SHP77 (cell line): Measurements from ENCODE around the gene GVQW3.

Experiments
- DNase-seq, 2 experiments: peaks; one replicate each; lab custom pipeline; 2025; lab: John Stamatoyannopoulos, UW

Gene GVQW3

DNA sequence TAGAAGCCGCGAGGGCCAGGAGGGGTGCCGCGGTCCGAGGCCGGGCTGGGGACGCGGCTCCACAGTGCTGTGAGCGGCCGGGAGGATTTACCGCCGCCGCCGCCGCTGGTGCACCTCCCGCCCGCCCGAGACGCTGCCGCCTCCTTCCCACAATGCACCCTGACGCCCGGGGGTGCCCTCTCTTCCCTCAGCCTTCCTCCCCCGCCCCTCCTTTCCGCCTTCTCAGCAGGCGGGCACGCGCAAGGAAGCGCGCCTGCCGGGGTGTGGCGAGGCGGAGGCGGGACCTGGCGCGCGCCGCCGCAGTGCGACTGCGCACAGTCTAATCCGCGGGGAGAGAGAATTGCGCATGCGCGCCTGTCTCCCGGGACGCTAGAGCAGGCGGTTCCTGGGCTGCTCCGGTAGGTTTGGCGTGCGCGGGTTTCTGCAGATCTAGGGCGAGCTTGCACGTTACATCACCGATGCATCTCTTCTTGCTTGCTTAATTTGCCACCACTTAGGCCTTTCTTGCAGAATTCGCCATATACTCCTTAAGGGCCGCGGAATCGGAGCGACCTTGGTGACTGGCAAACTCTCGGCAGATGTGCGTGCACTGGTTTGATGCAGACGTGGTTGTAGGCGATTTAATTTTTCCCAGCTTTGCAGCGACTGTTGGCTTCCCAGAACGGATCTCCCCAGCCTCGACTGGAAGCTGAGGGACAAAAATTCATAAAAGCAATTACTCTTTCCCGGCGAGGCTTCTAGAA is at the start of gene GVQW3, which contains the start of gene THAP12:
GVQW3 (plus strand) TSS at position 347 of the 743 bp plus-strand sequence. CDS start 506 bp downstream, outside the sequence.
THAP12 (minus strand) TSS at position 156 of the 743 bp plus-strand sequence. CDS start 296 bp downstream, outside the sequence.
- DNase-seq, result peak; percentile 98 to 99

DNA sequence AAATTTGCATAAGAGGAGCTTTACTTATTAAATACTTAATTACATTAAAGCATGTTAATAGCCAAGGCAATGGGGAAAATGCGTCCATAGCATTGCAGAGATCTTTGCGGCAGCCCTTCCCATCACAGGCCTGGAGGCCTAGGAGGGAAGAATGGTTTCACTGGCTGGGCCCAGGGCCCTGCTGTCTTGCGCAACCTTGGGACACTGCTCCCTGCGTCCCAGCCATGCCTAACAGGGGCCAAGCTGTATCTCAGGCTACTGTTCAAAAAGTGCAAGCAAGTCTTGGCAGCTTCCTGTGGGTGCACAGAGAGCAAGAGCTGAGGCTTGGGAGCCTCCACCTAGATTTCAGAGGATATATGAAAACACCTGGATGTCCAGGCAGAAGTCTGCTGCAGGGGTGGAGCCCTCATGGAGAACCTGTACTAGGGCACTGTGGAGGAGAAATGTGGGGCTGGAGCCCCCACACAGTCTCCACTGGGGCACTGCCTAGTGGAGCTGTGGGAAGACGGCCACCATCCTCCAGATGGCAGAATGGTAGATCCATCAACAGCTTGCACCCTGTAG is 46.2 kb upstream of the GVQW3 start:
- DNase-seq, result no peak

DNA sequence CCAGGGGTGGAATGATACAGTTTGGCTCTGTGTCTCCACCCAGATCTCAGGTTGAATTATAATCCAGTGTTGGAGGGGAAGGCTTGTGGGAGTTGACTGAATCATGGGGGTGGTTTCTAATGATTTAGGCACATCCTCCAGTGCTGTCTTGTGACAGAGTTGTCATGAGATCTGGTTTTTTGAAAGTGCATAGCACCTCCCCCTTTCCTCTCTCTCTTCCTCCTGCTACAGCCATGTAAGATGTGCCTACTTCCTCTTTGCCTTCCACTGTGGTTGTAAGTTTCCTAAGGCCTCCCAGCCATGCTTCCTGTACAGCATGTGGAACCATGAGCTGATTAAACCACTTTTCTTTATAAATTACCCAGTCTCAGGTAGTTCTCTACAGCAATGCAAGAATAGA is 45.3 kb upstream of the GVQW3 start:
- DNase-seq, result no peak

DNA sequence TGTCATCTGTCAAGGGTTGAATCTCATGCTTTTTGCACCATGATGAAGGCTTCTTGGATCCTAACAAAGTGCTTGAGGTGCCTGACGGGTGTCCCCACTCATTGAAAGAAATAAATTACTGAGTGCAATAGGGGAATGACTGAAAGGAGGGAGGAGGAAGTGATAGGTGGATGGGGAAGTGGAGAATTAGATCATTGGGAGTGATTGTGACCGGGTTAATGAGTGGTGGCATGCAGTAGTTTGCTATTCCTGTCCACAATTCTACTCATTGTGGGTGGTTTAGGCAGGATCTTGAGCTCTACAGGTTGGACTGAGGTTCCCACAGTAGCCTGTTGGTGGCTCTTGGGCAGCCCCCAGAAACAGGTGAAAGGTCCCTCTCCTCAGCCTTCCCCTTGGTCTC is 44.5 kb upstream of the GVQW3 start:
- DNase-seq, result no peak

DNA sequence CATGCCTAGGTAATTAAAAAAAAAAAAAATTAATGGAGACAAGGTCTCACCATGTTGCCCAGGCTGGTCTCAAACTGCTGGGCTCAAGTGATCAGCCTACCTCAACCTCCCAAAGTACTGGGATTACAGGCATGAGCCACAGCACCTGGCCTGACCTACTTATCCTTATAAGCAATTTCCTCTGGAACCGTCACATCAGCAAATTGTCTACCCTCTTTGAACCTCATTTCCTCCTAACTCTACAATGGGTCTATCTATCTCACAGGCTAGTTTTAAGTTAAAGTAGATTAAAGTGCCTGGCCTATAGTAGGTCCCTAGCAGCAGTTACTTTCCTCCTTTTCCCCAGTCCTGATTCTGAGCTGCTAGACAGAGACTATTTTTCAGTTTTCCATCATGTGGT is 43.7 kb upstream of the GVQW3 start:
- no peak for DNase-seq

DNA sequence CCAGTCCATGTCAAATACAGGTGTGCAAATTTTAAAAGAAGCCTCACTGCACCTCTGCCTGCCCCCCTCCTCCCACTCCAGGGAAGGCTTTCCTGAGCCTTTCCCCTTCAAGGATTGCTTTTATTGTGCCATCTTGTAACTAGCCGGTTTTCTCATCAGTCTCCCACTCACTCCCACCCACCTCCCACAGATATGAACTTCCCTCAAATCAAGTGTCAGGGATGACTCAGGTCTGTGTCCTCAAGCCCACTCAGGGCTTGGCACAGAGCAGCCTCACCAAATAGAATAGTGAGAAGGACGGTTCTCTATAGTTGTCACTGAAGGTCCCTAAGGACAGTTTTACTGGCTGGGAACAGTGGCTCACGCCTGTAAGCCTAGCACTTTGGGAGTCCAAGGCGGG is 43.2 kb upstream of the GVQW3 start:
- DNase-seq, result no peak

DNA sequence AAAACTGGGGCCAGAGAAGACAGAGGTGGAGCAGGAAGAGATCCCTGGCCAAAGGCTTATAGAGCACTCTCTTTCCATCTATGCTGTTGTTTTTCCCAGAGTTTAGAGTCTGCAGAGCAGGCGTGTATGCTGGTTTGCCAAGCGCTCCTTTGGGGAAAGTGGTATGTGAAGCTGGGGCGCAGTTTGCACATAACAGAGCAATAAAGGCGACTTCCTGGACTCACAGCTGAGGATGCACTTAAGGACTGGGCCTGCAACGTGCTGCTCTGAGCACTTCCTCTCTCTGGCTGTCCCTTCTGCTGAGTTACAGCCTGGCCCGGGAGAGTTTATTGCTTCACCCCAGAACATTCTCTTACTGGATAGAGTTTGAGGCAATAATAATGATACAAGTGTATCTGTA is 41.9 kb upstream of the GVQW3 start:
- DNase-seq, result peak in 1 of 2 experiments; percentile 9

DNA sequence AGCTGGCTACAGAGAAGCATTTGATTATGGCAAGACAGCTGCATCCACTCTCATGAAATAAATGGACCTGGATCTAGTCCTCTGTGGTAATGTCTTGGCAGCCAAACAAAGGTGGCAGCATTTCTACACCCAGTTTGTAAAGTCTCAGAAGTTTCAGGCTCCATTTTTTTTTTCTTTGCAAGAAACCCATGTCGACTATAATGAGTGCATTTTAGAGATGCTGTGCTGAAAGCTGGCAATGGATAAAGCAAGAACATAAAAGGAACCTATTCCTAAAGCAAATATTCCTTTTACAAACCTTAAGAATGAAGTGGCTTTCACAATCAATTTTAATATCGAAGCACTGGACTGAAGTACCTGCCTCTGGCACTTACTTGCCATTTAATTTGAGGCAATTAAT is 33.7 kb upstream of the GVQW3 start:
- no peak for DNase-seq

DNA sequence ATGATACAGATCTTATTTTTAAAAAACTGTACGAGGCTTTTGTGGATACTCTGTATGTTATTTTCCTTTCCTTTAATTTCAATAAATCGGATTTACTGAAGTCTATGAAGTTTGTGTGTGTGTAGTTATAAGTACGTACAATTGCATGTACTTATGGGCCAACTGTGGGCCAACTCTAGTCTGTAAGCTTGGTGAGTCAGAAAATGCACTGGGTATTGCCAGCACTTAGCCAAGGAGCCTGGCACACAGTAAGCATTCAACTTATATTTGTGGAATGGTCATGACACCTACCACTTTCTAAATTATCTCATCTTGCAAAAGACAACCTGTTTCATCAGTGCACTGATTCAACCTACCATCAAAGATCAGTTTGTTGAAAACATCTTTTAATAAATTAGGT is 32.8 kb upstream of the GVQW3 start:
- DNase-seq, result no peak

DNA sequence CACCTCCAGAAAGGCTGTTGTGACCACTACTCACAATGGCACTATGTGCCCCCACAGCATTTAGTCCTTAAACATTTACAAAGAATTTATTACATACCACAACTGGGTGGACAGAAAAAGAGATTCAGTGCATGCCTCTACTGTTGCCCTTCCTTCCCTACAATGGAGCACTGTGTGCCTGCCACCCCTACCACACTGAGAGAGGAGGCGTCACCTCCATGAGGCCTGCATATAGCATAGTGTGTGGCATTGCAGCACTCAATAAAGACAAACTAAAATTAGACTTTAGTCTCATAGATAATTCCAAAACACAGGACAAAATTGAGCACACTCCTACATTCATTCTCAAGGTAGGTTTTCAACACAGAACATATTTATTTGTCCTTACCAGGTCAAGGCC is 26.0 kb upstream of the GVQW3 start:
- DNase-seq, result no peak

DNA sequence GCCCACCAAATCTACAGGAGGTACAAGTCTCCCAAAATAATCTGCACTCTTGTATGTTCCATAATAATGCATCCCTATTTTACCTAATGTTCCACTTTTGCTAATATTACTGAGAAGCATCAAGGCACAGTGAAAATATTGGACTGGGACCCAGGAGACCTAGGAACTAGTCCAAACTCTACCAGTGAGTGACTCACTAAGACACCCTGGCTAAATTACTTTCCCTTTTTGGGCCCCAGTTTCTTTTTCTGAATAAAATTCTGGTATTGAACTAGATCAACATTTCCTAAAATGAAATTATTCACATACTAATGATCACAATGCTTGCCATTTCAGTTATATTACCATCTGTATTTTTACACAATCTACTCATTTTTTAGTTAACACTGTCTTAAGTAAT is 19.7 kb upstream of the GVQW3 start:
- no peak for DNase-seq

DNA sequence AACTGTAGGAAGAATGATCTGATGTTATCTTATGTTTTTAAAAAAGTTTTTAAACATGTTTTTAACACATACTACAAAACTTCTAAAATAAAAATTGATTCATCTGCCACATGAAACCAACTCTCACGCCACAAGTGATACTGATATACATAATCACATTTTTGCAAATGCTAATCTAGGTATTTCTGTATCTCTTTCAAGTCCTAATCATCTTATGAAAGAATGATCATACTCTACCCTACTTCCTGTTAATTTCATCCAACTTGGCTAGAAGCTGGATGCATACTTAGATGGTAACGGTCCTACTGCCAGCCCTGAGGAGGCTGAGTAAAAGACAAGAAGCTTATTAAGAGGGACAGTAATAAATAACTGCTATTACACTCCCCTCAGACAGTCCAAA is 19.3 kb upstream of the GVQW3 start:
- no peak for DNase-seq

DNA sequence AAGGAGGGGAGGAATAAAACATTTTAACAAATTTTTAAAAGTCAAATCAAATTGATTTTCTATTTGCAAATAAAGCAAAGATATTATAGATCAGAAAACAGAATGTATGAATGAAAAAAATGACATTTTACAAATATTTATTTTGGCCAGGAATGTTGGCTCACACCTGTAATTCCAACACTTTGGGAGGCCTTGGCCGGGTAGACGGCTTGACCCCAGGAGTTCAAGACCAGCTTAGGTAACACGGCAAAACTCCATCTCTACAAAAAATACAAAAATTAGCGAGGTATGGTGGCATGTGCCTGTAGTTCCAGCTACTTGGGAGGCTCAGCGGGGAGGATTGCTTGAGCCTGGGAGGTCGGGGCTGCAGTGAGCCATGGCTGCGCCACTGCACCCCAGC is 18.4 kb upstream of the GVQW3 start:
- DNase-seq, result no peak

DNA sequence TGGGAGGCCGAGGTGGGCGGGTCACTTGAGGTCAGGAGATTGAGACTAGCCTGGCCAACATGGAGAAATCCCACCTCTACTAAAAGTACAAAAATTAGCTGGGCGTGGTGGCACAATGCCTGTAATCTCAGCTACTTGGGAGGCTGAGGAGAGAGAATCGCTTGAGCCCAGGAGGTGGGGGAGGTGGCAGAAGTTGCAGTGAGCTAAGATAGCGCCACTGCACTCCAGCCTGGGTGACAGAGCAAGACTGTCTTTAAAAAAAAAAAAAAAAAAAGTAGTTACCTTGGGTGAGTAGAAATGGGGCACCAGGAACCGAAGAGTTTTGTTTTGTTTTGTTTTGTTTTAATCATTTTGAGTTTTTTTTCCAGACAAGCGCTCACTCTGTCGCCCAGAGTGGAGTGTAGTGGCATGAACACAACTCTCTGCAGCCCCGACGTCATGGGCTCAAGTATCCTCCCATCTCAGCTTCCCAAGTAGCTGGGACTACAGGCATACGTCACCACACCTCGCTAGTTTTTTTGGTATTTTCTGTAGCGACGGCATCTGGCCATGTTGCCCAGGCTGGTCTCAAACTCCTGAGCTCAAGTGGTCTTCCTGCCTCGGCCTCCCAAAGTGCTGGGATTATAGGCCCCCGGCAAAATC is 16.0 kb upstream of the GVQW3 start:
- DNase-seq, result no peak

DNA sequence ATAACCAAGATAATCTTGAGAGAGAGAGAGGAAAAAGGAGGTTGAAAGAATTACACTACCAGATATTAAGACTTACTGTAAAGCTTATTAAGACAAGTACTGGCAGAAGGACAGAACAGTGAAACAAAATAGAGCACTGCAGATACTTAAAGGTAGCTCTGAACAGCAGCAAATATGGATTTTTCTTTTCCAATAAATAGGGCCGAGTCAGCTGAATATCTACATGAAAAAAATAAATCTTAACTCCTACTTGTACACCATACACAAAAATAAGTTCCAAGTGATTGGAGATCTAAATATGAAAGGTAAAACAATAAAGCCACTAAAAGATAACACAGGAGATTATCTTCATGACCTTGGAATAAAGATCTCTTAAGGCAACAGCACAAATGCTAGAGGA is 12.6 kb upstream of the GVQW3 start:
- DNase-seq, result no peak

DNA sequence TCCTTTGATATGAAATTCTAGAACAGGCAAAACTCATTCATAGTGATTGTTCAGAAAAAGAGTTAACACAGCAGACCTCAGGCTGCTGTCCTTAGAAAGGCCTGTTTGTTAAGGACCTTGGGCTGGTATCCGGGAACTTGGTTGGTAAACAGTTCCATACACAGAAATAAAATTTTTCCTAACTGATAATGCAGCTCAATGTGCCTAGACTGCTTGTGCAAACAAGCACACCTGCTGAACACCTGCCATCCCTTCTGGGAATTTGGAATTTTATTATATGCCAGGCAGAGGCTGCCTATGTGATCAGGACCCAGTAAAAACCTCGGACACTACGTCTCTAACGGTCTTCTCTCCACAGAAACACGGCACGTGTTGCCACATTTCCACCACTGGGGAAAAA is 11.7 kb upstream of the GVQW3 start:
- peak; percentile 91 for DNase-seq

DNA sequence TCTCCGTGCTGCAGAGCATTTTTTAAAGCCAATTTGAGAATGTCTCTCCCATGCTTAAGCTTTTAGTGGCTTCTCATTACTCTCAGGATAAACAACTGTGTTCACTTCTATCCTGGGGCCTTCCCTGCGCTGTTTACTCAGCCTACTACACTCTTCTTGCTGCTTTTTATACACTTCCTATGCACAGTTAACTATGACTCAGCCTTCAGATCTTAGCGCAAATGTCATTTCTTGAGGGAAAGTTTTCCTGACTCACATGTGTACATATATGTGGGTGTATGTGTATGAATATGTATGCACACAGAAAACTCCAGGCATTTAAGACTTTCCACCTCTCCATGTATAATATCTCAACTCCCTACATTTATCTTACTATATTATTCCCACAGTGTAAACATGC is 10.0 kb upstream of the GVQW3 start:
- DNase-seq, result peak; percentile 23 to 48

DNA sequence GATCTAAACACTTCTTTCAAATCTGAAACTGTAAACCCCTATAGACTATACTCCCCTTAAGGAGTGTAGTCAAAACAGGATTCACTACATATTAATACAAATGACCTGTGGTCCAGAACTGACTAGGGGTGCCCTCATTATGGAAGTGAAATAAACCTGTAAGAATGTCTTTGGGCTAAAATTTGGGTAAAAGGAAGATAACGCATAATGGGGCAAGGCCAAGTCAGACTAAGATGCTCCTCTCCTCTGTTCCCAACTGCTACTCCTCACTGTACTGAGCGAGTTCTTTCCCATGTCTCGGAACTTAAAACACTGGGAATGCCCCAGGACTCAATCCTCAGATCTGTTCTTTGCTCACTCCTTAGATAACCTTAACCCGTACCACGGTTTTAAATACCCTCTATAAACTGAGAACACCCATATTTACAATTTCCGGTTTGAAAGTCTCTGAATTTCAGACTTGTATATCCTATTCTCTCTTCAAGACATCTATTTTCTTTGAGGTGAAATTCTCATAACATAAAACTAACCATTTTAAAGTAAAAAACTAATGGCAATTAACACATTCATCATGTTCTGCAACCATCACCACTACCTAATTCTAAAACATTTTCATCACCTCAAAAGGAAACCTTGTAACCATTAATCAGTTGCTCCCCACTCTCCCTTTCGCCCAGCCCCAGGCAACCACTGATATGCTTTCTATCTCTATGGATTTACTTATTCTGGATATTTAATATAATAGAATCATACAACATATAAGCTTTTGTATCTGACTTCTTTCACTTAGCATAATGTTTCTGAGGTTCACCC is 4.2 kb upstream of the GVQW3 start:
- DNase-seq, result no peak

DNA sequence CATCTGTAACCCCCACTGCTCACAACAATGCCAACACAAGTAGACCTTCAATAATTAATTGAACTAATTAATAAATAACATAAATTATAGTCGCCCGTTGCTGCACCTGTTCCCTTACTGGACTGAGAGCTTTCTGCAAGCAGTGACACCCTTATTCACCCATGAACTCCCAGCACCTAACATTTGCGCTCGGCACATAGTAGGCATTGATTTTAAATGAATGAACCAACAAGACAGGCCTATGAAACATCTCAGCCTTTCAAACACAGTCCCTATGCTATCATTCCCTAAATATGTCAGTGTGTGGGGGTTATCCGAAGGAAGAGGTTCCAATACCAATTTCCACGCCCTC is 1.3 kb upstream of the GVQW3 start:
- DNase-seq, result no peak

DNA sequence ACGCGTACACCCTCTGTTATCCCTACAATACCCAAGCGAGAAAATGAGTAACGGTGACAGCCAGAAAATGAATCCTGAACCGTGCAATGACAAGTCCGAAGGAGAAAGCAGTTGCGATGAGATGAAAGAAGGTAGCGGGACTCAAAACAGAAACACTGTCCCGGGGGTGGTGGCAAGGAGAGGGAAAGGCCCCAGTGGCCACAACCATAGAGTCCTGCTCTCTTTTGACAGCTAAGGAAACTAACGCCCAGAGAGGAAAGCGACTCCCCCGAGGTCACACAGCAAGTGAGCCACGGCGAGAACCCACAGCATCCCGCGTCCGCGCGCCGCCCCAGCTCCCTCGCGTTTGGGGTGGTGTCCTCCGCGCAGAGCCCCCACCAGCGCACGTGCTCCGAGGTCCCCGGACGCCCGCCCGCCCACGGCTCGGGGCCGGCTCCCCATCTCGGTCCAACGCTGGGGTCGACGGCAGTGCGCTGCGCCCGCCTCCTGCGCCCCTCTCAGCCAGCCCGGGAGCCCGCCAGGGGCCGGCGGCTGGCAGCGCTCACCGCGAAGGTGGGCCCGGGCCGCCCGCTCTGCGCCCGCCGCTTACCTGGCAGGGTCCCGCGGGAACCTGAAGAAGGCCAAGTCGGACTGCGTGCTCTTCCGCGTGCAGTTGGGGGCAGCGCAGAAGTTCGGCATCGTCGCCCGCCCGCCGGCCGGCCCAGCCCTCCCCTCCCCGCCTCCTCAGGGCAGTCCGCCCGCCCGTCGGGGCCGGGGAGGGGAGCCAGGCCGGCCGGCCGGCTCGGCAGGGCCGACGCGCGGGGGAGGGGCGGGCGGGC is 755 bp upstream of the GVQW3 start:
- no peak for DNase-seq

DNA sequence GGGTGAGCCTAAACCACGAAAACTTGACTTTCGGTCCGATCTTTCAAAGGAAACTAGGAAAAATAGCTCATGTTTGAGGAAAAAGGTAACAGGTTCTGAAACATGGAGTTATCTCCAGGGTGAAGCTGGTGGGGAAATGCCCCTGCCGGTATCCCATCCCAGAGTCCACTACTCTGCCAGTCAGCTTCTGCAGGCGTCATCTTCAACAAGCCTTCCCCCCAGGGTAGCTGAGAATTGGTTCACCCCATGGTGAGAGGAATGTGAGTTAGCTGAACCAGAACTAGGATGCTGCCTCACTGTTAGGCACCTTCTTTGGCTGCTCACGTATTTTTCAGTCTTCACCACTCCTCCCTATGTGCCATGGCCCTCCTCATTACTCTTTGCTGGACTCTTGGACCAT is 1.1 kb downstream of the GVQW3 start:
- DNase-seq, result no peak

DNA sequence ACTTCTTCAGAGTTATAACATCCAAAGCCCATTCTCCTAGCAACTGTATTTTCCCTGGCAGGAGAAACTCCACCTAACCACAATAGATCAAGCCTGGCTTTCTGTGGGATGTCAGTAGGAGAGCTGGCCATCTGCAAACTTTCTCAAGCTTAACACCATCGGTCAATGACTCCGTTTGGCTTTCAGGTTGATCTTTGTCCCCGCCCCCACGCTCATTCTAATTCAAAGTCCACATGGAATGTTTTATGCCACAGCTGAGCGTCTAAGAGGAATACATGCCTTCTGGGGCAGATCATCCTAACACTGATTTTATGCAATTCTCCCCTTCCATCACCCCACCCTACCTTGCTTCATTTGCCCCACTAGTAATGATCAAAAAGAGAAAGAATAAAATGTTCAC is 4.8 kb downstream of the GVQW3 start:
- DNase-seq, result no peak
